GM23338 (cell line): ENCODE measurements around the gene ME2.

Experiments
- CREB1 ChIP-seq: fragments of 250-450 bp; sonication (Bioruptor Pico); IDR thresholded peaks from 2 replicates; pipeline ENCODE4 v1.5.0; 2020; ENCODE audit warnings: low read depth, mild to moderate bottlenecking, moderate library complexity
- CTCF ChIP-seq, 2 experiments: fragments of 200-600 bp in 1 of 2; sonication (generic) in 1 of 2; conservative IDR thresholded peaks; 2 replicates each; pipeline versions ENCODE4 v1.5.1 to v1.6.1; 2016 to 2017; ENCODE audit warnings: antibody characterized with exemption in 2 of 2, low read depth in 2 of 2, mild to moderate bottlenecking in 2 of 2, moderate library complexity in 1 of 2
- ETS1 ChIP-seq: IDR thresholded peaks from 2 replicates; pipeline ENCODE4 v1.6.1; 2016; ENCODE audit warnings: antibody characterized with exemption
- EZH2 ChIP-seq: fragments of 200-600 bp; sonication (generic); IDR thresholded peaks from one replicate; pipeline ENCODE4 v1.8.0; 2017; ENCODE audit warnings: antibody characterized with exemption, mild to moderate bottlenecking, low read depth; ENCODE audit not compliant: unreplicated experiment
- EZH2phosphoT487 ChIP-seq: fragments of 200-600 bp; sonication (generic); IDR thresholded peaks from one replicate; pipeline ENCODE4 v1.8.1; 2018; ENCODE audit warnings: antibody characterized with exemption; ENCODE audit not compliant: unreplicated experiment
- JUNB ChIP-seq: IDR thresholded peaks from one replicate; pipeline ENCODE4 v1.6.1; 2016; ENCODE audit warnings: antibody characterized with exemption; ENCODE audit not compliant: unreplicated experiment
- NANOG ChIP-seq: IDR thresholded peaks from 2 replicates; pipeline ENCODE4 v1.6.1; 2016; ENCODE audit warnings: antibody characterized with exemption, borderline replicate concordance
- POLR2AphosphoS5 ChIP-seq: IDR thresholded peaks from 2 replicates; pipeline ENCODE4 v1.6.1; 2016; ENCODE audit warnings: antibody characterized with exemption, low read depth
- REST ChIP-seq: IDR thresholded peaks from one replicate; pipeline ENCODE4 v1.6.1; 2018; ENCODE audit warnings: antibody characterized with exemption; ENCODE audit not compliant: unreplicated experiment
- STAT1 ChIP-seq: IDR thresholded peaks from one replicate; pipeline ENCODE4 v1.6.1; 2016; ENCODE audit warnings: antibody characterized with exemption; ENCODE audit not compliant: unreplicated experiment
- ZNF114 ChIP-seq: fragments of 250-450 bp; sonication (Bioruptor Pico); IDR thresholded peaks from 2 replicates; pipeline ENCODE4 v1.5.0; 2020; ENCODE audit warnings: mild to moderate bottlenecking, moderate library complexity
- ZNF331 ChIP-seq: fragments of 250-450 bp; sonication (Bioruptor Pico); IDR thresholded peaks from 2 replicates; pipeline ENCODE4 v1.5.0; 2020; ENCODE audit warnings: low read depth, mild to moderate bottlenecking, moderate library complexity
- TF ChIP-seq, protein P1 (sequence below): fragments of 250-450 bp; sonication (Bioruptor Pico); IDR thresholded peaks from 2 replicates; pipeline ENCODE4 v1.5.0; 2020; ENCODE audit warnings: mild to moderate bottlenecking, moderate library complexity

GRCh38 chr18:50886929-50887328 is 8.0 kb downstream of the ME2 start:
- TF ChIP-seq POLR2AphosphoS5, result no peak
- no peak for TF ChIP-seq CTCF (conservative IDR thresholded peaks at IDR 0.05; ENCODE audit: low read depth in 2 of 2)
- TF ChIP-seq EZH2phosphoT487, result no peak
- TF ChIP-seq EZH2, result no peak
- TF ChIP-seq REST, result no peak
- TF ChIP-seq, protein P1, sequence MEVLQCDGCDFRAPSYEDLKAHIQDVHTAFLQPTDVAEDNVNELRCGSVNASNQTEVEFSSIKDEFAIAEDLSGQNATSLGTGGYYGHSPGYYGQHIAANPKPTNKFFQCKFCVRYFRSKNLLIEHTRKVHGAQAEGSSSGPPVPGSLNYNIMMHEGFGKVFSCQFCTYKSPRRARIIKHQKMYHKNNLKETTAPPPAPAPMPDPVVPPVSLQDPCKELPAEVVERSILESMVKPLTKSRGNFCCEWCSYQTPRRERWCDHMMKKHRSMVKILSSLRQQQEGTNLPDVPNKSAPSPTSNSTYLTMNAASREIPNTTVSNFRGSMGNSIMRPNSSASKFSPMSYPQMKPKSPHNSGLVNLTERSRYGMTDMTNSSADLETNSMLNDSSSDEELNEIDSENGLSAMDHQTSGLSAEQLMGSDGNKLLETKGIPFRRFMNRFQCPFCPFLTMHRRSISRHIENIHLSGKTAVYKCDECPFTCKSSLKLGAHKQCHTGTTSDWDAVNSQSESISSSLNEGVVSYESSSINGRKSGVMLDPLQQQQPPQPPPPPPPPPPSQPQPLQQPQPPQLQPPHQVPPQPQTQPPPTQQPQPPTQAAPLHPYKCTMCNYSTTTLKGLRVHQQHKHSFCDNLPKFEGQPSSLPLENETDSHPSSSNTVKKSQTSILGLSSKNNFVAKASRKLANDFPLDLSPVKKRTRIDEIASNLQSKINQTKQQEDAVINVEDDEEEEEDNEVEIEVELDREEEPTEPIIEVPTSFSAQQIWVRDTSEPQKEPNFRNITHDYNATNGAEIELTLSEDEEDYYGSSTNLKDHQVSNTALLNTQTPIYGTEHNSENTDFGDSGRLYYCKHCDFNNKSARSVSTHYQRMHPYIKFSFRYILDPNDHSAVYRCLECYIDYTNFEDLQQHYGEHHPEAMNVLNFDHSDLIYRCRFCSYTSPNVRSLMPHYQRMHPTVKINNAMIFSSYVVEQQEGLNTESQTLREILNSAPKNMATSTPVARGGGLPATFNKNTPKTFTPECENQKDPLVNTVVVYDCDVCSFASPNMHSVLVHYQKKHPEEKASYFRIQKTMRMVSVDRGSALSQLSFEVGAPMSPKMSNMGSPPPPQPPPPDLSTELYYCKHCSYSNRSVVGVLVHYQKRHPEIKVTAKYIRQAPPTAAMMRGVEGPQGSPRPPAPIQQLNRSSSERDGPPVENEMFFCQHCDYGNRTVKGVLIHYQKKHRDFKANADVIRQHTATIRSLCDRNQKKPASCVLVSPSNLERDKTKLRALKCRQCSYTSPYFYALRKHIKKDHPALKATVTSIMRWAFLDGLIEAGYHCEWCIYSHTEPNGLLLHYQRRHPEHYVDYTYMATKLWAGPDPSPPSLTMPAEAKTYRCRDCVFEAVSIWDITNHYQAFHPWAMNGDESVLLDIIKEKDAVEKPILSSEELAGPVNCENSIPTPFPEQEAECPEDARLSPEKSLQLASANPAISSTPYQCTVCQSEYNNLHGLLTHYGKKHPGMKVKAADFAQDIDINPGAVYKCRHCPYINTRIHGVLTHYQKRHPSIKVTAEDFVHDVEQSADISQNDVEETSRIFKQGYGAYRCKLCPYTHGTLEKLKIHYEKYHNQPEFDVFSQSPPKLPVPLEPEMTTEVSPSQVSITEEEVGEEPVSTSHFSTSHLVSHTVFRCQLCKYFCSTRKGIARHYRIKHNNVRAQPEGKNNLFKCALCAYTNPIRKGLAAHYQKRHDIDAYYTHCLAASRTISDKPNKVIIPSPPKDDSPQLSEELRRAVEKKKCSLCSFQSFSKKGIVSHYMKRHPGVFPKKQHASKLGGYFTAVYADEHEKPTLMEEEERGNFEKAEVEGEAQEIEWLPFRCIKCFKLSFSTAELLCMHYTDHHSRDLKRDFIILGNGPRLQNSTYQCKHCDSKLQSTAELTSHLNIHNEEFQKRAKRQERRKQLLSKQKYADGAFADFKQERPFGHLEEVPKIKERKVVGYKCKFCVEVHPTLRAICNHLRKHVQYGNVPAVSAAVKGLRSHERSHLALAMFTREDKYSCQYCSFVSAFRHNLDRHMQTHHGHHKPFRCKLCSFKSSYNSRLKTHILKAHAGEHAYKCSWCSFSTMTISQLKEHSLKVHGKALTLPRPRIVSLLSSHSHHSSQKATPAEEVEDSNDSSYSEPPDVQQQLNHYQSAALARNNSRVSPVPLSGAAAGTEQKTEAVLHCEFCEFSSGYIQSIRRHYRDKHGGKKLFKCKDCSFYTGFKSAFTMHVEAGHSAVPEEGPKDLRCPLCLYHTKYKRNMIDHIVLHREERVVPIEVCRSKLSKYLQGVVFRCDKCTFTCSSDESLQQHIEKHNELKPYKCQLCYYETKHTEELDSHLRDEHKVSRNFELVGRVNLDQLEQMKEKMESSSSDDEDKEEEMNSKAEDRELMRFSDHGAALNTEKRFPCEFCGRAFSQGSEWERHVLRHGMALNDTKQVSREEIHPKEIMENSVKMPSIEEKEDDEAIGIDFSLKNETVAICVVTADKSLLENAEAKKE (CRISPR knock-in tag), result no peak
- no peak for TF ChIP-seq ZNF114 (CRISPR knock-in tag)
- no peak for TF ChIP-seq CREB1
- TF ChIP-seq NANOG, result no peak
- TF ChIP-seq STAT1, result no peak
- TF ChIP-seq JUNB, result no peak
- TF ChIP-seq ZNF331, result no peak
- TF ChIP-seq ETS1, result no peak
